Endothelial cell of umbilical vein (primary cell): Measurements from ENCODE around the gene PMIS2. TPM values are rescaled to one million over a fixed set of nuclear protein-coding genes. Genes with fewer than 3 reads are reported as not detected.

ENCODE experiments used
- BruUV-seq: library from RNA; stranded (reverse); fragments of 400-500 nt; replicated peaks from 2 replicates; lab custom pipeline; 2021; lab: Mats Ljungman, UMichigan
- CTCF ChIA-PET: fragments of 300-600, 350-600 bp; sonication (Branson Sonifier 250); formaldehyde crosslinking; loops from one replicate; lab custom pipeline; 2021; ENCODE audit warnings: antibody characterized with exemption, inconsistent platforms; lab: Charles Lee
- POLR2A ChIA-PET: fragments of 300-600, 350-600 bp; sonication (Branson Sonifier 250); formaldehyde crosslinking; loops from one replicate; lab custom pipeline; 2021; ENCODE audit warnings: antibody characterized with exemption, inconsistent platforms; lab: Charles Lee
- DNase-seq: peaks from one replicate; pipeline ENCODE4 v3.0.0-alpha.2; 2011; ENCODE audit warnings: low read depth, low spot score
- FAIRE-seq: peaks from 2 replicates; lab custom pipeline; 2011; peaks lifted over from hg19 to GRCh38; lab: Jason Lieb, UNC
- H2AFZ ChIP-seq: 2 replicates; pipeline ENCODE4 v1.6.0; 2012; ENCODE audit warnings: low read depth, low read length, control low read depth, inconsistent platforms
- H3K27ac ChIP-seq: 2 replicates; pipeline ENCODE4 v1.5.1; 2011; ENCODE audit warnings: low read depth, mild to moderate bottlenecking, control low read depth, low read length, moderate library complexity; ENCODE audit not compliant: insufficient read depth
- H3K27me3 ChIP-seq, 2 experiments: 2 replicates each; pipeline versions ENCODE4 v1.6.0 to v1.6.1; 2011; ENCODE audit warnings: low read length in 2 of 2, mixed read lengths in 1 of 2; ENCODE audit not compliant: control insufficient read depth in 2 of 2, insufficient read depth in 2 of 2
- H3K36me3 ChIP-seq, 2 experiments: 2 replicates in 1 of 2; 3 replicates in 1 of 2; pipeline ENCODE4 v1.5.1; 2011; ENCODE audit warnings: low read length in 2 of 2, mild to moderate bottlenecking in 1 of 2, moderate library complexity in 1 of 2; ENCODE audit not compliant: control insufficient read depth in 2 of 2, insufficient read depth in 2 of 2; ENCODE audit errors: extremely low read depth in 1 of 2
- H3K4me1 ChIP-seq: 3 replicates; pipeline ENCODE4 v1.5.1; 2011; ENCODE audit warnings: mild to moderate bottlenecking, low read length; ENCODE audit not compliant: control insufficient read depth, insufficient read depth; ENCODE audit errors: extremely low read depth
- H3K4me2 ChIP-seq: 2 replicates; pipeline ENCODE4 v1.6.1; 2011; ENCODE audit warnings: low read length, control low read depth, mixed read lengths; ENCODE audit not compliant: insufficient read depth
- H3K4me3 ChIP-seq, 3 experiments: fragments of 200-600 bp in 1 of 3; sonication (generic), shearing (Covaris generic) in 1 of 3; replicated peaks in 1 of 3; 2 replicates each; pipeline ENCODE4 v1.5.1; 2011 to 2016; ENCODE audit warnings: control low read depth in 3 of 3, low read length in 3 of 3, mild to moderate bottlenecking in 2 of 3, inconsistent platforms in 1 of 3, low read depth in 1 of 3, moderate library complexity in 1 of 3; ENCODE audit not compliant: insufficient read depth in 1 of 3
- H3K79me2 ChIP-seq: 2 replicates; pipeline ENCODE4 v1.6.0; 2012; ENCODE audit warnings: low read length, inconsistent platforms; ENCODE audit not compliant: control insufficient read depth, insufficient read depth
- H3K9ac ChIP-seq: replicated peaks from 2 replicates; pipeline ENCODE3; 2011; ENCODE audit warnings: low read length, control low read depth; ENCODE audit not compliant: insufficient read depth; ENCODE audit errors: extremely low read depth
- H3K9me1 ChIP-seq: replicated peaks from 3 replicates; pipeline ENCODE4 v1.6.0; 2011; ENCODE audit warnings: mild to moderate bottlenecking, low read length; ENCODE audit not compliant: control insufficient read depth, insufficient read depth; ENCODE audit errors: extremely low read depth
- H3K9me3 ChIP-seq: replicated peaks from 2 replicates; pipeline ENCODE4 v1.5.1; 2012; ENCODE audit warnings: low read length, inconsistent platforms; ENCODE audit not compliant: control insufficient read depth, insufficient read depth
- H4K20me1 ChIP-seq: replicated peaks from 2 replicates; pipeline ENCODE3; 2011; ENCODE audit warnings: mild to moderate bottlenecking, low read length; ENCODE audit not compliant: control insufficient read depth, insufficient read depth; ENCODE audit errors: extremely low read depth
- CTCF ChIP-seq, 2 donors: IDR thresholded peaks; 1 replicate in 1 of 2; 2 replicates in 1 of 2; pipeline ENCODE4 v1.5.1; 2011; ENCODE audit warnings: low read length in 2 of 2, mild to moderate bottlenecking in 2 of 2, moderate library complexity in 2 of 2, control low read depth in 1 of 2, inconsistent platforms in 1 of 2, low read depth in 1 of 2; ENCODE audit not compliant: insufficient read depth in 1 of 2; ENCODE audit errors: extremely low read depth in 1 of 2
- EZH2 ChIP-seq: IDR thresholded peaks from 2 replicates; pipeline ENCODE4 v1.6.1; 2012; ENCODE audit warnings: borderline replicate concordance, low read depth, mild to moderate bottlenecking, moderate library complexity, low read length, inconsistent platforms; ENCODE audit not compliant: severe bottlenecking
- FOS ChIP-seq: IDR thresholded peaks from 2 replicates; pipeline ENCODE4 v1.6.1; 2011; ENCODE audit warnings: mild to moderate bottlenecking, low read length, moderate library complexity, borderline replicate concordance; ENCODE audit not compliant: insufficient read depth
- GATA2 ChIP-seq: IDR thresholded peaks from 2 replicates; pipeline ENCODE4 v1.7.0; 2011; ENCODE audit warnings: low read depth, mild to moderate bottlenecking, moderate library complexity, mixed read lengths, low read length; ENCODE audit not compliant: insufficient read length, insufficient read depth
- JUN ChIP-seq: IDR thresholded peaks from 2 replicates; pipeline ENCODE4 v1.6.1; 2011; ENCODE audit warnings: borderline replicate concordance, low read depth; ENCODE audit not compliant: insufficient read length, insufficient read depth
- MAX ChIP-seq: IDR thresholded peaks from 2 replicates; pipeline ENCODE4 v1.6.1; 2011; ENCODE audit not compliant: insufficient read depth, insufficient read length
- POLR2A ChIP-seq: IDR thresholded peaks from 2 replicates; pipeline ENCODE4 v1.6.1; 2012; ENCODE audit warnings: low read depth, mild to moderate bottlenecking, control low read depth, low read length
- POLR2AphosphoS5 ChIP-seq: IDR thresholded peaks from 2 replicates; pipeline ENCODE4 v1.6.1; 2012; ENCODE audit warnings: low read depth, mild to moderate bottlenecking, control low read depth, low read length, moderate library complexity; ENCODE audit not compliant: insufficient read depth
- dilution Hi-C: fragments of 300-500 bp; cut with MboI; formaldehyde crosslinking; loops from one replicate; pipeline ENCODE4 v1.15.0; 2019; ENCODE audit warnings: low sequenced_read_pairs; ENCODE audit not compliant: extremely low pct_ligation_motif_present
- intact Hi-C: fragments of 100-400 bp; cut with micrococcal nuclease; formaldehyde crosslinking; loops from one replicate; pipeline ENCODE4 v1.10.0; 2022
- polyA plus RNA-seq, 4 experiments: library from polyadenylated mRNA; depleted of rRNA in 3 of 4; stranded (reverse) in 3 of 4; unstranded in 1 of 4; fragments of >200 nt; gene quantifications; 2 replicates each; pipeline versions ENCODE4 v1.2.1 to v1.2.3, GENCODE V29; 2011 to 2012; ENCODE audit warnings: missing spikeins in 1 of 4
- total RNA-seq: library from RNA; stranded (reverse); gene quantifications from 2 replicates; pipeline ENCODE4 v1.2.3, GENCODE V29; 2021

Gene PMIS2
- total and polyA plus RNA-seq, 2 donors (not counting 3 experiments of a cell fraction or from before 2014, with no cell fraction given): not detected

- Histone ChIP-seq H3K4me1 (no peaks in the 10 kb centered on the region), H3K4me3 (no peak overlapping the region), H3K4me2 (no peak overlapping the region), H3K27ac (no peak overlapping the region), H3K27me3 (peaks cover 0 to 4% of the 10 kb centered on the region in 2 experiments), H3K9ac (no peak overlapping the region), H3K9me1 (no peaks in the 10 kb centered on the region), H3K36me3 (no peaks in the 10 kb centered on the region), H4K20me1 (no peaks in the 10 kb centered on the region), H3K79me2 (no peaks in the 10 kb centered on the region), H3K9me3 (no peaks in the 10 kb centered on the region), H2AFZ (no peak overlapping the region)
- CTCF ChIA-PET: interaction anchor here (1.0 to 1.2 kb wide), 3 partner anchors 16 to 203 kb away, joined by 3 read pairs; no protein-coding TSS in a partner anchor
- FAIRE-seq (no peak), DNase-seq (no peak)
- TF ChIP-seq JUN (no peak), GATA2 (no peak), EZH2 (no peak), FOS (no peak), POLR2AphosphoS5 (no peak), MAX (no peak), CTCF (IDR thresholded peaks at IDR 0.05; ENCODE audit: extremely low read depth in 1 of 2, insufficient read depth in 1 of 2, low read depth in 1 of 2, low read length in 2 of 2) (peak in 1 of 2 donors; percentile 33), POLR2A (no peak)
- POLR2A ChIA-PET: interaction anchor here (0.6 kb wide), 1 partner anchor 151 kb away, joined by 3 read pairs; no protein-coding TSS in a partner anchor
- intact Hi-C loops (no loop called here), dilution Hi-C loops (no loop called here)
- BruUV-seq: no TSS peak
Observed at GRCh38 chr19:35555301-35556005, 30.5 kb upstream of the PMIS2 start.
